ENCODE data around the gene CRHR1.

CRHR1 gene

GRCh38 chr17:45848868-45849535, 64.9 kb downstream of the CRHR1 start:
- DNase-seq (ENCODE audit: low read depth) = no peak
- H3K4me3 ChIP-seq (ENCODE audit: low read depth, low read length) = no peak overlapping the region
- TF ChIP-seq, protein P1, sequence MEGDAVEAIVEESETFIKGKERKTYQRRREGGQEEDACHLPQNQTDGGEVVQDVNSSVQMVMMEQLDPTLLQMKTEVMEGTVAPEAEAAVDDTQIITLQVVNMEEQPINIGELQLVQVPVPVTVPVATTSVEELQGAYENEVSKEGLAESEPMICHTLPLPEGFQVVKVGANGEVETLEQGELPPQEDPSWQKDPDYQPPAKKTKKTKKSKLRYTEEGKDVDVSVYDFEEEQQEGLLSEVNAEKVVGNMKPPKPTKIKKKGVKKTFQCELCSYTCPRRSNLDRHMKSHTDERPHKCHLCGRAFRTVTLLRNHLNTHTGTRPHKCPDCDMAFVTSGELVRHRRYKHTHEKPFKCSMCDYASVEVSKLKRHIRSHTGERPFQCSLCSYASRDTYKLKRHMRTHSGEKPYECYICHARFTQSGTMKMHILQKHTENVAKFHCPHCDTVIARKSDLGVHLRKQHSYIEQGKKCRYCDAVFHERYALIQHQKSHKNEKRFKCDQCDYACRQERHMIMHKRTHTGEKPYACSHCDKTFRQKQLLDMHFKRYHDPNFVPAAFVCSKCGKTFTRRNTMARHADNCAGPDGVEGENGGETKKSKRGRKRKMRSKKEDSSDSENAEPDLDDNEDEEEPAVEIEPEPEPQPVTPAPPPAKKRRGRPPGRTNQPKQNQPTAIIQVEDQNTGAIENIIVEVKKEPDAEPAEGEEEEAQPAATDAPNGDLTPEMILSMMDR (IDR thresholded peaks at IDR 0.05; ENCODE audit: control insufficient read depth, extremely low read depth, insufficient read depth) = no peak

DNA sequence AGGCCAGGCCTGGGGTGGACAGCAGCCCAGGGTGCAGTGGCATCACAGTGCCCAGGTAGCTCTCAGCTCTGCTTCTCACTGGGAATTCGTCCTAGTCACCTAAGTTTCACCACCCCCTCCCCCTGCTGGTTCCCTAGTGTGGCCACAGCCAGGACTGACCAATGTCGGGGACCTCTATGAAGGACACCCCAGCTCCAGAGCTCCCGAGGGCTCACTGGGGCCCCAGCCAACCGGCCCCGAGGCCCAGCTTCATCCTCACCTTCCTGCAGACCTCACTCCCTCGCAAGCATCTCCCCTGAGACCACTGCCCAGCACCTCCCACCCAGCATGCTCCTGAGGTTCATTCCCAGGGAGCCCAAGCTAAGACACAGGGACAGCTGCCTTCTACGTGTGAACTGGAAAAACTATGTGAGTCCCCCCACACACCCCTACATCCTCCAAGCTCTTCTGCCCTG, 65.4 kb downstream of the CRHR1 start:
- DNase-seq (ENCODE audit: low read depth) = no peak
- H3K4me3 ChIP-seq (ENCODE audit: low read depth, low read length) = no peak overlapping the region
- TF ChIP-seq, protein P1 (IDR thresholded peaks at IDR 0.05; ENCODE audit: control insufficient read depth, extremely low read depth, insufficient read depth) = no peak

- no peak overlapping the region for H3K4me3 ChIP-seq (ENCODE audit: low read depth, low read length)
- no peak for DNase-seq (ENCODE audit: low read depth)
- TF ChIP-seq, protein P1 (IDR thresholded peaks at IDR 0.05; ENCODE audit: control insufficient read depth, extremely low read depth, insufficient read depth) = no peak
These were observed 65.9 kb downstream of the CRHR1 start for GRCh38 chr17:45850011-45850410.

- TF ChIP-seq, protein P1 (IDR thresholded peaks at IDR 0.05; ENCODE audit: control insufficient read depth, extremely low read depth, insufficient read depth) = no peak
- no peak for DNase-seq (ENCODE audit: low read depth)
- H3K4me3 ChIP-seq (ENCODE audit: low read depth, low read length) = no peak overlapping the region
These were observed 66.3 kb downstream of the CRHR1 start for GRCh38 chr17:45850468-45850867.

- H3K4me3 ChIP-seq (ENCODE audit: low read depth, low read length) = no peak overlapping the region
- no peak for DNase-seq (ENCODE audit: low read depth)
- TF ChIP-seq, protein P1 (IDR thresholded peaks at IDR 0.05; ENCODE audit: control insufficient read depth, extremely low read depth, insufficient read depth) = no peak
These were observed 66.9 kb downstream of the CRHR1 start for GRCh38 chr17:45851022-45851421.

DNA sequence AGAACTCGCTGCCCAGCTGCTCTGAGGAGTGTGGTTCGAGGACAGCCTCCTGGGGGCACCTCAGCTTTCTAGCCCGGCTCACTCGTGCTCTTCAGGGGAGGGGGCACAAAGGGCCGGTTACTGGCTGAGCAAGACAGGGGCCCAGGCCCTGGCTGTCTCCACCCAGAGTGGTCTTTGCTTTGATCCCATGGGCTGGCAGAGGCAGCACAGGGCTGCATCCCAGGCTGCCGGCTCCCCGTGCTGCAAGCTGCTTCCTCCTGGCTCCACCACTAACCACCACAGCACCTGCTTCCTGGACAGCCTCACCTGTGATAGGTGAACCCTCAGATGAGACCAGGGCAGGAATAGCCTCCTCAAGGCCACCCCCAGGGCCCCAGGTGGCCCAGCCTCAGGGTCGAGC, 67.3 kb downstream of the CRHR1 start:
- no peak overlapping the region for H3K4me3 ChIP-seq (ENCODE audit: low read depth, low read length)
- TF ChIP-seq, protein P1 (IDR thresholded peaks at IDR 0.05; ENCODE audit: control insufficient read depth, extremely low read depth, insufficient read depth) = no peak
- no peak for DNase-seq (ENCODE audit: low read depth)

GRCh38 chr17:45851873-45852272, 67.8 kb downstream of the CRHR1 start:
- H3K4me3 ChIP-seq (ENCODE audit: low read depth, low read length) = no peak overlapping the region
- TF ChIP-seq, protein P1 (IDR thresholded peaks at IDR 0.05; ENCODE audit: control insufficient read depth, extremely low read depth, insufficient read depth) = no peak
- no peak for DNase-seq (ENCODE audit: low read depth)
